ENCODE data around the gene CCNL1. TPM values are rescaled to one million over a fixed set of nuclear protein-coding genes. Genes with fewer than 3 reads are reported as not detected.

CCNL1 gene
- total and polyA plus RNA-seq, 2 of the 8 experiments (the other 6 are each of a cell fraction or from before 2014, with no cell fraction given), result 64.5 to 68.6 TPM

DNA sequence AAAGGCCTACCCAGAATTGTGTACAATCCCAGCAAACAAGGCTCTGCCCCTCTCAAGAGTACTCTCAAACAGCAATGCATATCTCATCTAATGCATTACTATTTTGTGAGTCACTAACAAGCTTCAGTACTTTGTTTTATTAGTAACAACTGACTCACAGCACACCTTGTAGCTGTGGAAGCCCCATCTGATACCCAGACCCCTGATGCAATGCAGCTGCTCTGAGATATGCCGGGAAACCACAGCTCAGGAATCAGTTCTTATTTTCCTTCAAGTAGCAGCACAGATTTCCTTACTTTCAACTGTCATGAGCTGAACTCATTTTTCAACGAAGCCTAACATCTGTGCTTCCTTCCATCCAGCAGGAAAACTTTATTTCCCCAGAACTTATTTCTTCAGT lies 37.8 kb downstream of the CCNL1 start:
- Histone ChIP-seq H2BK20ac (ENCODE audit: low read length) (no peak overlapping the region), H3K23me2 (ENCODE audit: low read depth, low read length) (no peaks in the 10 kb centered on the region; the same call in 1 of the 2 replicates), H3K14ac (ENCODE audit: insufficient read length) (no peak overlapping the region), H4K8ac (ENCODE audit: extremely low read depth, insufficient read depth, low read length) (no peak overlapping the region), H2BK120ac (replicated peaks; ENCODE audit: low read depth, low read length) (no peak overlapping the region), H3K9ac (replicated peaks in 1 of 4; ENCODE audit: extremely low read depth in 1 of 4, low read depth in 3 of 4, low read length in 3 of 4) (no peak overlapping the region), H2AFZ (ENCODE audit: low read length) (no peak overlapping the region), H4K91ac (replicated peaks; ENCODE audit: insufficient read length, low read length) (no peak overlapping the region), H4K5ac (ENCODE audit: insufficient read length, low read depth, low read length) (no peak overlapping the region), H3K9me3 (ENCODE audit: insufficient read depth in 2 of 2, low read depth in 1 of 2, low read length in 1 of 2) (no peaks in the 10 kb centered on the region), H3K4me3 (ENCODE audit: extremely low read depth in 1 of 4, insufficient read depth in 2 of 4, low read depth in 3 of 4, low read length in 4 of 4) (no peak overlapping the region), H2BK12ac (ENCODE audit: low read depth, low read length) (no peak overlapping the region), H3K56ac (replicated peaks; ENCODE audit: insufficient read length, low read depth, low read length) (no peak overlapping the region), H3K79me2 (ENCODE audit: control insufficient read depth in 1 of 2, insufficient read depth in 2 of 2, low read length in 2 of 2) (no peaks in the 10 kb centered on the region), H2BK5ac (ENCODE audit: low read depth, low read length) (no peak overlapping the region), H3K27me3 (replicated peaks in 1 of 4; ENCODE audit: control insufficient read depth in 3 of 4, extremely low read depth in 1 of 4, insufficient read depth in 3 of 4, low read length in 3 of 4) (no peaks in the 10 kb centered on the region; a peak in 1 of 7 replicates), H3K4me1 (replicated peaks in 1 of 4; ENCODE audit: control insufficient read depth in 3 of 4, insufficient read depth in 4 of 4, low read length in 3 of 4) (no peaks in the 10 kb centered on the region; a peak in 1 of 7 replicates), H2AK5ac (ENCODE audit: low read depth, low read length) (no peak overlapping the region), H3K23ac (ENCODE audit: insufficient read length) (no peak overlapping the region), H3K27ac (ENCODE audit: low read depth, low read length) (no peak overlapping the region), H3K36me3 (ENCODE audit: control insufficient read depth in 2 of 4, insufficient read depth in 4 of 4, low read length in 3 of 4) (no peaks in the 10 kb centered on the region), H3K4ac (replicated peaks; ENCODE audit: insufficient read length, low read depth, low read length) (no peak overlapping the region), H4K20me1 (replicated peaks in 1 of 2; ENCODE audit: control insufficient read depth in 1 of 2, insufficient read depth in 2 of 2, low read length in 2 of 2) (no peaks in the 10 kb centered on the region), H3K4me2 (ENCODE audit: insufficient read depth in 1 of 2, low read depth in 2 of 2, low read length in 2 of 2) (no peak overlapping the region), H2BK15ac (ENCODE audit: low read length) (no peak overlapping the region), H3K18ac (ENCODE audit: extremely low read depth, low read length) (no peak overlapping the region), H3K79me1 (ENCODE audit: low read depth, low read length) (no peaks in the 10 kb centered on the region)
- ChIA-PET POLR2A (ENCODE audit: partially characterized antibody) (interaction anchor here (1.4 kb wide), 1 partner anchor 32 kb away, joined by 3 read pairs; no protein-coding TSS in a partner anchor), CTCF (ENCODE audit: partially characterized antibody) (interaction anchor here (0.5 to 56.4 kb wide), 4 partner anchors 7 to 970 kb away, joined by 3 to 1014 read pairs (median 508); no protein-coding TSS in a partner anchor)
- WGBS, 2 experiments (ENCODE audit: extremely low coverage in 1 of 2, insufficient coverage in 1 of 2, insufficient read length in 1 of 2, insufficient replicate concordance in 2 of 2, low coverage in 1 of 2, low lambda C conversion rate in 2 of 2, missing lambda C conversion rate in 1 of 2), result 60% methylated on average over 2 of the region's 2 CpGs; no CpG with 5 or more reads in 1 of the 2 experiments
- FAIRE-seq, result no peak
- DNase-seq (ENCODE audit: low read depth in 1 of 2, low spot score in 2 of 2), result no peak
- no peak for TF ChIP-seq TEAD4 (IDR thresholded peaks at IDR 0.05; ENCODE audit: low read depth, low read length)
- TF ChIP-seq, protein P1, sequence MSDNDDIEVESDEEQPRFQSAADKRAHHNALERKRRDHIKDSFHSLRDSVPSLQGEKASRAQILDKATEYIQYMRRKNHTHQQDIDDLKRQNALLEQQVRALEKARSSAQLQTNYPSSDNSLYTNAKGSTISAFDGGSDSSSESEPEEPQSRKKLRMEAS (IDR thresholded peaks at IDR 0.05), result no peak
- no peak for TF ChIP-seq CBX5 (IDR thresholded peaks at IDR 0.05; ENCODE audit: low read depth, low read length)
- TF ChIP-seq EP300 (IDR thresholded peaks at IDR 0.05; ENCODE audit: borderline replicate concordance in 1 of 2, low read depth in 2 of 2, low read length in 2 of 2), result no peak
- TF ChIP-seq ZNF274 (IDR thresholded peaks at IDR 0.05; ENCODE audit: borderline replicate concordance, extremely low read depth, low read length), result no peak
- no peak for TF ChIP-seq TBP (IDR thresholded peaks at IDR 0.05; ENCODE audit: low read depth, low read length)
